ENCODE measurements around the gene LRRIQ1. TPM values are rescaled to one million over a fixed set of nuclear protein-coding genes. Genes with fewer than 3 reads are reported as not detected.
A peak's percentile ranks its signal among the peaks of the same experiment; 100 is the strongest.

Gene LRRIQ1
- total RNA-seq, 1 donor = 1.5 TPM

- no peak for DNase-seq (ENCODE audit: low read depth)
- no peak overlapping the region for H3K4me3 ChIP-seq (ENCODE audit: low read depth, low read length)
These were observed 29.8 kb downstream of the LRRIQ1 start for GRCh38 chr12:85065837-85066482.

GRCh38 chr12:85072826-85073225 is 36.7 kb downstream of the LRRIQ1 start:
- no peak for TF ChIP-seq CTCF (IDR thresholded peaks at IDR 0.05; ENCODE audit: insufficient read depth, low read length)
- no peak overlapping the region for H3K4me3 ChIP-seq (ENCODE audit: low read depth, low read length)
- no peak for DNase-seq (ENCODE audit: low read depth)

More at GRCh38 chr12:85065837-85066482, 29.8 kb downstream of the LRRIQ1 start:
- no peak for TF ChIP-seq CTCF (IDR thresholded peaks at IDR 0.05; ENCODE audit: insufficient read depth, low read length)

DNA sequence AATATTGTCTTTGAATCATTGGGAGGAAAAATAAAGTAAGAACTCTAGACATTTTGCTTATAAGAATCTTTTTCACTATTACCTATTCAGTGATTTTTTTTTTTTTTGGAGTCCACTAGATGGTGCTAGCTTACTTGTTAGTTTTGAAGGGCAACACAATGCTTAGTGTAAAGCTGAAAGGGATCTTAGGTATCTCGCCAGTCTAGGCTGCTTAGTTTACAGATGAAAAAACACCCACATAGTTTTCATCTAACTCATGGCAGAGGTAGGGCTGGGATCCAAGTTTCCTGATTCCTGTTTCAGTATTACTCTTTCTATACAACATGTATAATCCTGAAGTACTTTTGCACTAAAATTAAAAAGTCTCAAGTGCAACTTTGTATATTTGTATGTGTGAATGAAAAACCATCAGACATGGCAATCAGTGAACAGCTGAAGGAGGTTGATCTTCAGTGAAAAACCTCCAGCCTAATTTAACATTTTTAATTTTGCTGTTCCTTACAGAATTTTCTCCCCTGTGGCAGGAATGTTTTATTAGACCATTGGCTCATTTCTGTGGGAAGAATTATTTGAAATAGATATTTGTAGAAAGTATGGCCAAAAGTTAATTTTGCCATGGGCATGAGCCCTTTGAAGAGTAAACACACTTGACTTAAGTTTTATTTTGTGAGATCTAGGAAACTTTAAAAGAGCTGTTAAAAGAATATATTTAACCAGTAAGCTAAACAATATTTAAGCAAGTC is 40.7 kb downstream of the LRRIQ1 start:
- peak; percentile 95 for DNase-seq (ENCODE audit: low read depth)
- H3K4me3 ChIP-seq (ENCODE audit: low read depth, low read length) = no peak overlapping the region
- peak; percentile 56 for TF ChIP-seq CTCF (IDR thresholded peaks at IDR 0.05; ENCODE audit: insufficient read depth, low read length)

- no peak for DNase-seq (ENCODE audit: low read depth)
These were observed 48.9 kb downstream of the LRRIQ1 start for GRCh38 chr12:85085066-85085465.

DNA sequence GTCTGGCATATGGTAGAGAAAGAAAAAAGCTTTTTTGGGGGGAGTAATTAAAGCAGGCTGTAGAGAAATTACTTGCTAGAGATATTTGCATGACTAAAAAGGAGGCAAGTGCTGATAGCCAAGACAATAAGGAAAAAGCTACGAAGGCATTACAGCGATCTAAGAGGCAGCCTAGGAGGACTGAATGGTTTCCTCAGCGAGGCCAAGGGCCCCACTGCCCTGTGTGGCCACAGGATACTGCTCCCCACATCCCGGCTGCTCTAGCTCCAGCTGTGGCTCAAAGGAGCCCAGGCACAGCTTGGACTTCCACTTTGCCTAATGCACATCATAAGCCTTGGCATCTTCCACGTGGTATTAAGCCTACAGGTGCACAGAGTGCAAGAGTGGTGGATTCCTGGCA is 53.6 kb downstream of the LRRIQ1 start:
- no peak overlapping the region for H3K4me3 ChIP-seq (ENCODE audit: low read depth, low read length)
- no peak for DNase-seq (ENCODE audit: low read depth)
- TF ChIP-seq CTCF (IDR thresholded peaks at IDR 0.05; ENCODE audit: insufficient read depth, low read length) = no peak

More at GRCh38 chr12:85085066-85085465, 48.9 kb downstream of the LRRIQ1 start:
- TF ChIP-seq CTCF (IDR thresholded peaks at IDR 0.05; ENCODE audit: insufficient read depth, low read length) = no peak
- H3K4me3 ChIP-seq (ENCODE audit: low read depth, low read length) = no peak overlapping the region

DNA sequence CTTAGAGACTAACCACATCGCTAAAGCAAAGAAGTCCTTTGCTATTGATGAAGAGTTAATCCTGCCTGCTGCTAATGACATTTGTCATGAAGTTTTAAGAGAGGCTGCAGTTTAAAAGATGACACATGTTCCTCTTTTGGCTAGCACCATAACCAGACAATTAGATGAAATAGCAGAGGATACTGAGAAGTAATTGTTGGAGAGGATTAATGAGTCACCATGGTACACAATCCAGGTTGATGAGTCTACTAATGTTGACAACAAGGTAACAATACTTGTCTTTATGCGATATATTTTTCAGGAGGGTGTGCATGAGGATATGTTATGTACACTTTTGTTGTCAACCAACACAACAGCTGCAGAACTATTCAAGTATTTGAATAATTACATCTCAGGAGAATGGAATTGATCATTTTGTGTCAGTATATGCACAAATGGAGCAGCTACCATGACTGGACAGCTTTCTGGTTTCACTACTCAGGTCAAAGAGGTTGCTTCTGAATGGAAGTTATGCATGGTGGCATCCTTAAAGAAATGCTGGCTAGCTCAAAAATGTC is 56.7 kb downstream of the LRRIQ1 start:
- no peak for DNase-seq (ENCODE audit: low read depth)
- no peak overlapping the region for H3K4me3 ChIP-seq (ENCODE audit: low read depth, low read length)
- TF ChIP-seq CTCF (IDR thresholded peaks at IDR 0.05; ENCODE audit: insufficient read depth, low read length) = no peak

All from fibroblast of the aortic adventitia (primary cell).